NCI-H2107 treated with DMSO at 0.1 percent for 48 hours (cell line): Measurements from ENCODE around the gene CUL9.
"Not testable (repeated sequence)": the region's sequence is repeated elsewhere in the genome, so short reads cannot be mapped to it uniquely, and the experiment has no call there.

Experiments used
- DNase-seq: peaks from one replicate; lab custom pipeline; 2025; ENCODE audit not compliant: unreplicated experiment; lab: John Stamatoyannopoulos, UW

Gene CUL9

DNA sequence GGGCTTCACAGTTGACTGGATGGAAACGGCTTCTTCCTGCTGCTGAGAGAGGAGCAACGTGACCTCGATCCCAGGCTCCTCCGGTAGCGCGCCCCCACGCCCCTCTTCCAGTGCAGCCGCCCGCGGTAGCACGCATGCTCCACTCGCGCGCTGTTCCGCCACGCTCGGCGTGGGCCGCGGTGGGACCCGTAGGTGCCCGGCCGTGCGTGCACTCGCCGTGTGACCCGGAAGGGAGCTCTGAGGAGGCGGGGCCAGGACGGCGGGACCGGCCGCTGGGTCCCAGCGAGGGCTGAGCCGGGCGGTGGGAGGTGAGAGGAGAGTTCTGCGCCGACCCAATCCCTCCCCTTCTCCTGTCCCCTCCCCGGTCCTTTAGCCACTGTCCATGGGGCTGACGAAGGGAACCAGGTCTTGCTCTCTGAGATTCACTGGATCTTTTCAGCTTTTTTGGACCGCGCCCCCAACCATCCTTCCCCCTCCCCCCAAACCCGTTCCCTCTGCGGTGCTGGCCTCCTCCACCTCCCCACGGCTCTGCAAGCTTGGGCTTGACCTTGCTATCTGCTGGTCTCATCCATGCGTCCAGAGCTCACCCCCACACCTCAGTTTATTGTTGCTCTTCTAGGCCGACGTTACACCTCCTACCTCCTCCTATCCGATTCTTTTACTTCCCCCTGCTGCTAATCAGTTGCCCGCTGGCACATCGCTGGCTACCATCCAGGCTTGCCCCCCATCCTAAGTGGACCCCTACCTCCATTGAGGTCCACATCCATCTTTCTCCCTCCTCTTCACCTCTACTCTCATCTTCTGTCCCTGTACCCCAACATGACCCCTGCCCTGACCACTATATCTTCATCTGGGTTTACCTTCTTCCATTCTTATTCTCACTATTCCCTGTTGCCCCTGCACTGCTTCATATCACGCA, at the start of gene CUL9:
CUL9 (plus strand) TSS at position 255 of the 919 bp plus-strand sequence. CDS start 2,115 bp downstream, outside the sequence.
- DNase-seq: no peak

DNA sequence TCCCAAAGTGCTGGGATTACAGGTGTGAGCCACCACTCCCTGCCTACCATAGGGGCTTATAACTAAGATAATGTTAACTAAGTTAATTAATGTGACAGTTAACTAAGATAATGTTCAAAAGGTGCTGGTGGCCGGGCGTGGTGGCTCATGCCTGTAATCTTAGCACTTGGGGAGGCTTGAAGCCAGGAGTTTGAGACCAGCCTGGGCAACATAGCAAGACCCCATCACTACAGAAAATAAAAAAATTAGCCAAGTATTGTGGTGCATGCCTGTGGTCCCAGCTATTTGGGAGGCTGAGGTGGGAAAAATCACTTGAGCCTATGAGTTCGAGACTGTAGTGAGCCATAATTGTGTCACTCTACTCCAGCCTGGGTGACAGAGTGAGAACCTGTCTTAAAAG, 43.7 kb upstream of the CUL9 start:
- DNase-seq: no peak

DNA sequence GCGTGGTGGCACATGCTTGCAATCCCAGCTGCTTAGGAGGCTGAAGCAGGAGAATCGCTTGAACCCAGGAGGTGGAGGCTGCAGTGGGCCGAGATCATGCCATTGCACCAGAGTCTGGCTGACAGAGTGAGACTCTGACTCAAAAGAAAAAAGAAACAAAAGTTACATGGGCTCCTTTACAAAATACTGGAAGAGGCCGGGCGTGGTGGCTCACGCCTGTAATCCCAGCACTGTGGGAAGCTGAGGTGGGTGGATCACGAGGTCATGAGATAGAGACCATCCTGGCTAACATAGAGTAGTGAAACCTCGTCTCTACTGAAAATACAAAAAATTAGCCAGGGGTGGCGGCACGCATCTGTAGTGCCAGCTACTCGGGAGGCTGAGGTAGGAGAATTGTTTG, 42.0 kb upstream of the CUL9 start:
- not testable (repeated sequence) for DNase-seq

DNA sequence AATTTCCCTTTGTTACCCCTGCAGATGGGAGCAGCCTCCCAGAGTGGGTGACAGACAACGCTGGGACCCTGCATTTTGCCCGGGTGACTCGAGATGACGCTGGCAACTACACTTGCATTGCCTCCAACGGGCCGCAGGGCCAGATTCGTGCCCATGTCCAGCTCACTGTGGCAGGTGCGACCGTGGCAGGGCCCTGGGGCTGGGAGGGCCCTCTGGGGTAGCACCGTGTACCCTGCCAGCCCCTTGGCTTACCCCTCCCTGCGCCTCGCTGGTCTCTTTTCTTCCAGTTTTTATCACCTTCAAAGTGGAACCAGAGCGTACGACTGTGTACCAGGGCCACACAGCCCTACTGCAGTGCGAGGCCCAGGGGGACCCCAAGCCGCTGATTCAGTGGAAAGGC, 40.4 kb upstream of the CUL9 start:
- no peak for DNase-seq

DNA sequence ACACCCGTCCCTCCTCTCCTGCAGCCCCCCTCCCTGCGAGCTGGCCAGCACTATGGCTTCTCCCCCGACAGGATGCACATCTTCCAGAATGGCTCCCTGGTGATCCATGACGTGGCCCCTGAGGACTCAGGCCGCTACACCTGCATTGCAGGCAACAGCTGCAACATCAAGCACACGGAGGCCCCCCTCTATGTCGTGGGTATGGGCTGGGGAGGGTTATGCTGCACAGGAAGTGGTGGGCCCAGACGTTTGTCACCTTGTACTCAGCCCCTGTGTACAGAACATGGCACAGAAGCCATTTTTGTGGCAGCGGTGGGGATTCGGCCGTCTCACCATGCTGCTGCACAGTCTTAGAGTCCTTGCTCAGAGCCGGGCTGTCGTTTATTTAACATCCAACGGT, 39.9 kb upstream of the CUL9 start:
- DNase-seq: no peak

DNA sequence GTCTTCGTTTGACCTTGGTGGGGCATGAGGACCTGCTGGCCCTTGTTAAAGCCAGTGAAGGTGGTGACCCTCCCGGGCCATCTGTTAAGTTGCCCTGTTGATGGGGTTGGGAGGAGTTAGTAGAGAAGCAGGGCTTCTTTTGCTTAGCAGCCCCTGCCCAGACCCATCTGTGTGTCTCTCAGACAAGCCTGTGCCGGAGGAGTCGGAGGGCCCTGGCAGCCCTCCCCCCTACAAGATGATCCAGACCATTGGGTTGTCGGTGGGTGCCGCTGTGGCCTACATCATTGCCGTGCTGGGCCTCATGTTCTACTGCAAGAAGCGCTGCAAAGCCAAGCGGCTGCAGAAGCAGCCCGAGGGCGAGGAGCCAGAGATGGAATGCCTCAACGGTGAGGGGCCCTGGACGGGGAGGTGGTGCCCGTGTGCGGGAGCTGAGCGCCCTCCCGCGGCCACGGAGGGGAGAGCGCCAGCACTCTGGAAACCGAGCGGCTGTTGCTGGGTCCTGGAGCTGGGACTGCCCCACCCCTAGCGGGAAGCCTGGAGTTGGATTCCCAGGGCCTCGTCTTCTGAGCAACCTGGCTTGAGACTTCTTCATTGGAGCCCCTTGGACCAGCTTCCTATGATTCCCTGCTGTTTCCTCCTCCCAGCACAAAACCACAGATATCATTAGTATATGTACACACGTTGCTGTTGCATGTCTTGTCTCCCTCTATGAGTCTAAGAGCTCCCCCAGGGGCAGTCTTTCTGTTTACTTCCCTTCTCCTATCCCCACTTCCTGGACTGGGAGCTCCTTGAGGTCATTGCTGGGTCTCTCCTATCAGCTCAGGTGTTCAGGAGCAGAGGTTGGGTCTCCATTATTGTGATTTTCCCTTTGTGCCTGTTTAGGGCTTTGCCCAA, 38.5 kb upstream of the CUL9 start:
- peak; percentile 31 for DNase-seq

DNA sequence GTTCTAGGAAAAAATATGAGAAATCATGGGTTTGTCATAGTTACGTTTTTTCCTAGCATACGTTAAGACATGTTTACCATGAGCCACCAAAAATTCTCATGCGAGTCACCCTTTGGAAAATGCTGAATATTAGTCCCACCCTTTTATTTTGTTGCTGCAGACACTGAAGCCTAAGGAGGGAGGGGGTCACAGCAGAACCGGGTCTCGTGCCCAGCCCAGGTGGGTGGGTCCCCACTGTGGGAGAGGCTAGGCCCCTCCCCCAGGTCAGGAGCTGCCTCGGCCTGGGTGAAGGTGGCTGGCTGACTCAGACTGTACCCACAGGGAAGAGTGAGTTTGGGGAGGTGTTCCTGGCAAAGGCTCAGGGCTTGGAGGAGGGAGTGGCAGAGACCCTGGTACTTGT, 37.1 kb upstream of the CUL9 start:
- DNase-seq: no peak

DNA sequence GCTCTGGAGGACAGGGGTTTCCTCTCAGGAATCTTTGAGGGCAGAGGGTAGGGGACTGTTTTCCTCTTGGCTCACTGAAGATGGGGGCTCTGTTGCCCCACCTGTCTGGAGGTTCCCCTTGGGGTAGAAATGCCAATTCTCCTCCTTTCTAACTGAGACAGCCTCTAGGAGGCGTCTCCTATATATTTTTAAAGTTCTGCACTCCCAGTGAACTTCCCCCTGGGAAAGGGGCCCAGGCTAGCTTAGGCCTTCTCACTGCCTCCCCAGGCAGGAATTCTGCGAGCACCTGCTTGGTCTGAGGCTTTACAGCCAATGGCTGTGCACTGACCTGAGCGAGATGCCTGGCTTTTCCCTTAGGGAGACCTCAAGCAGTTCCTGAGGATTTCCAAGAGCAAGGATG, 35.7 kb upstream of the CUL9 start:
- DNase-seq: no peak

DNA sequence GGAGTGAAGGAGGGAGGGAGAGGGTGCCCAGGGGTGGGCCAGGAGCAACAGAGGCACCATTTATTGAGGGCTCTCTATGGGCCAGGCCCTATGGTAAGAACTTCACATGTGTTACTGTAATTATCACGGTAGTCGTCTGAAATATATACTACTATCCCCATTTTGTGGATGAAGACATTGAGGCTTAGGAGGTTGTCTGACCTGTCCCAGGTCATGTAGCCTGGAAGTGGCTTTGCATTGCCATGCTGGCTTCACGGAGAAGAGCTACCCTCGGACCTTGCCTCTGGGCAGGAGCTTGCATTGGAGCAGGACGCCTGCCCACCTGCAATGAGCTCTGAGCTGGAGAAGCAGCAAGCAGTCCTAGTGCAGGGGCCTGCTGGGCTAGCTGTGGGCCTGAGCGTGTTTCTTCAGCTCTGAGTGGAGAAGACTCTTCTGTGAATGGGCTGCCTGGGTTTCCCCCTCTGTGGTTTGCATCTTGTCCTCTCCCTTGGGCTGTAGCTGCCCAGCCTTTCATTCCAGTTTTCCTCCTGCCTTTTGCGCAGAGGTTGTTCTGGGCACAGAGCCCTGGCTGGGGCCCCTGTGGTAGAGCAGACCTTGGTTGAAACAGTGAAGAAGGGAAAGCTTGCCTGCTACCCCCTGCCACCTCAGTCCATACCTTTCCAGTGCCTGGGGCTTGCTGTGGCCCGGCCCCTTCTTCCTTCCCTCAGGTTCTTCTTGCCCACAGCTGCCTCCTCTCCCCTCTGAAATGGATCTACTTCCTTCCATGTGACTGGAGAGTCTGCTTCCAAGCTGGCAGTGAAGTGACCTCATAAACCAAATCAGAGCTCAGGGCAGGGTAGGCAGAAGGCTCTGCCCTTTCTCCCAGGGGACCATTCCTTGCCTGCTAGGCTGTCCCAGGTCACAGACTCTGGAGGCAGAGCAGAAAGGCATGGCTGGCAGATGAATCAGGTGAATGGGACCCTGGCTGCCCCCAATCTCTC, 35.0 kb upstream of the CUL9 start:
- no peak for DNase-seq

DNA sequence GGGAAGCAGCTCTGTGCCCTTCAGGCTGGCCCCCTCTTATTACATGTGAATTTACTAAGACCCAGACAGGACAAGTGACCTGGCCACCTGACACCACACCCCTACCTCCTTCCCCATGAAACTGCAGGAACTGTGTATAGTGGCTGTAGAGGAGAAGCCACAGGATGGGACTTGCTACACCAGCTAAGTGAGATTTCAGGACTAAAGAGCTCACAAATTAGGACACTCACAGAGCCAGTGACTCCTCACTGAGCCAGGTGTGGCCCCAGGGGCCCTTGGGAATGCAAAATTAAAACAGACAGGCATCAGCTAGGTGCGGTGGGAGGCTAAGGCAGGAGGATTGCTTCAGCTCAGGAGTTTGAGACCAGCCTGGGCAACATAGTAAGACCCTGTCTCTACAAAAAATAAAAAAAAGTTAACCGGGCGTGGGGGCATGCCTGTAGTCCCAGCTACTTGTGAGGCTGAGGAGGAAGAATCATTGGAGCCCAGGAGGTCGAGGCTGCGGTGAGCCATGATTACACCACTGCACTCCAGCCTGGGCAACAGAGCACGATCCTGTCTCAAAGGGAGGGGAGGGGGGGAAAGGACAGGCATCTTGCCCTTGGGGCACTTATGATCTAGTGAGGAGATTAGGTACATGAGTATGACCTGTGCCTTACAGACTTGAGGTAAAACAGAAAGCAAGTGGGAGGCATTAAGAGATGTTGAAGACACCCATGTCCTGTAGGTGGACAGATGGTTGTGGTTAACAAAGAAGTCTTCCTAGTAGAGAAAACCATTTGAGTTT, 34.1 kb upstream of the CUL9 start:
- DNase-seq: no peak

DNA sequence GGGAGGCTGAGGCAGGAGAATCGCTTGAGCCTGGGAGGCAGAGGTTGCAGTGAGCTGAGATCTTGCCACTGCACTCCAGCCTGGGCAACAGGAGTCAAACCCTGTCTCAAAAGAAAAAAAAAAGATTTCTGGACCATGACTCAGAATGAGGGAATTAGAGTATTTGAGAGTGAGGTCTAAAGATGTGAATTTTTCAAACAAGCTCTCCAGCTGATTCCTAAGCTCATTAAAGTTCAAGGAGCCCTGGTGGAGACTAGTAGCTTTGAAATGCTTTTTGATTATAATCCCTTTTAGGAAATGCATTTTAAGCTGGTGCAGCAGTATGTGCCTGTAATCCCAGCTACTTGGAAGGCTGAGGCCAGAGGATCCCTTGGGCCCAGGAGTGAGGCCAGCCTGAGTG, 32.7 kb upstream of the CUL9 start:
- DNase-seq: no peak

DNA sequence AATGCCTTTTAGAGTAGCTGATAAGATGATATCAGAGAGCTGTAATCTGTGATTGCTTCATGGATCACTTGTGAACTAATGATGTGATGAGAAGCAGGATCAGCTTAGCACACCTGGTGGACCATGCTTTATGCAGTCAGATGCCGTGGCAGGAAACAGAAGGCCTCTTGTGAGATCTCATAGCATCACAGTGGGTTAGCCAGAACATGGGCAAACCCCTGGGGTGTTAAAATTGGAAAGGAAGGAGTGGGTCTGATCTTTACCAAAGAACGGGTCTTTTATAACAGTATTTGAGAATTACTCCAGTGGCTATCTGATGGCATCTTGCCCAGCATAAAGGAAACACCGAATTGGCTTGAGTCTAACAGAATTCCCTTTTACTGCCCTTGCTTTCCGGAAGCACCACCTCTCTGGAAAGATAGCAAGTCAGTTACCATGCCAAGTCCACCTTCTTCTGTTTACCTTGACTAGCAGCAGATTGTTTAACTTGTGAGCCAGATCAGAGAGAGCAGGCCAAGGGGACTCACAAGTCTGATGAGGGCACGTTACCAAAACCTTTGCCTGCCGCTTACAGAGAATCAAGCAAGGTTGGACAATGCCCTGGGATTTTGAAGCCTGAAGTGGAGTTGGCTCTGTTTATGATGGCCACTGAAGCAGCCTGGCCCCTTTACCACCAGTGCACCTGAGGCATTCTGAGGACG, 31.8 kb upstream of the CUL9 start:
- DNase-seq: no peak

DNA sequence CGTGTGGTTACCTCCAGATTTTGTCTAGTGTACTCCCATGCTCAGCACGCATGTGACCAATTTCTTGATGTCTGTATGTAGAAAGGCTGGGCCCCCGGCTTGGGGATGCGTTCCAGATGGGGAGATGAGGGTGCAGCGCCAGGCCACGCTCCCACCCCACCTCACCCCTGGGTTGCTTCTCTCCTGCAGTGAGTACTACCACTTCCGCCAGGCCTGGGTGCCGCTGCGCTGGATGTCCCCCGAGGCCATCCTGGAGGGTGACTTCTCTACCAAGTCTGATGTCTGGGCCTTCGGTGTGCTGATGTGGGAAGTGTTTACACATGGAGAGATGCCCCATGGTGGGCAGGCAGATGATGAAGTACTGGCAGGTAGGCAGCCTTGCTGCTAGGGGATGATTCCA, 22.4 kb upstream of the CUL9 start:
- DNase-seq: no peak

DNA sequence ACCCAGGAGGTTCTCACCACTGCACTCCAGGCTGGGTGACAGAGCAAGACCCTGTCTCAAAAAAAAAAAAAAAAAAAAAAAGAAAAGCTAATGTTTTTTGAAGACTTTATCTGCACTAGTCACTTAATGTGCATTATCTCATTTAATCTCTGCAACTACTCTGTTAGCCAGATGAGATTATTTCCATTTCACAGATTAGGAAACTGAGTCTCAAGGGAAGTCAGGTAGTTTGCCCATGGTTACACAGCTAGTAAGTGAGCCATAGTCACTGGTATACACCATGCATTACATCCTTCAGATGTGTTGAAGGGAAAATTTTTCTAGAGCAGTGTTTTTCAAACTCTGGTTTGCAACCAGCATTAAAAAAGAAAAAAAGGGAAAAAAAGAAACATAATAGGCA, 18.1 kb upstream of the CUL9 start:
- DNase-seq: no peak

DNA sequence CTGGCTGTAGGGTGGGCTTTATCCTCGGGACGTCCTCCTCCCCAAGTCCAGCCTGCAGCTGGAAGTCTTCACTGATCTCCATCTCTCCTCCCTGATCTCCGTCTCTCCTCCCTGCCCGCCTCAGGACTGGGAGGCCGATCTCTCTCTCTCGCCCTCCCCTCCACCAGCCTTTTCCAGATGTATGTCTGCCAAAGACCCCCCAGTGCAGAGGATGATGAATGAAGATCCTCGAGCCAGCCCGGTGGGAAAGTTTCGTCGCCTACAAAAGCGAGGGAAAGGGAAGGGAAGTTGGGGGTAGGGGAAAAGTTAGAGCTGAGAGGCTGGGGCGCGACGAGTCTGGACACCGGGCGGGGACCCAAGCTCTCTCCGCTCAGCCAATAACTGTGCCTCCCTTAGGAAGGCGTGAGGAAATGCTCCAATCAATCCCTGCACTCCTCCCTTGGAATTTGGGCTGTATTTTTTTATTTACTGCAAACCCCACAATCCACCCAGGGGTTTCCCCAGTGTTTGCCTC, 11.5 kb upstream of the CUL9 start:
- DNase-seq: no peak

DNA sequence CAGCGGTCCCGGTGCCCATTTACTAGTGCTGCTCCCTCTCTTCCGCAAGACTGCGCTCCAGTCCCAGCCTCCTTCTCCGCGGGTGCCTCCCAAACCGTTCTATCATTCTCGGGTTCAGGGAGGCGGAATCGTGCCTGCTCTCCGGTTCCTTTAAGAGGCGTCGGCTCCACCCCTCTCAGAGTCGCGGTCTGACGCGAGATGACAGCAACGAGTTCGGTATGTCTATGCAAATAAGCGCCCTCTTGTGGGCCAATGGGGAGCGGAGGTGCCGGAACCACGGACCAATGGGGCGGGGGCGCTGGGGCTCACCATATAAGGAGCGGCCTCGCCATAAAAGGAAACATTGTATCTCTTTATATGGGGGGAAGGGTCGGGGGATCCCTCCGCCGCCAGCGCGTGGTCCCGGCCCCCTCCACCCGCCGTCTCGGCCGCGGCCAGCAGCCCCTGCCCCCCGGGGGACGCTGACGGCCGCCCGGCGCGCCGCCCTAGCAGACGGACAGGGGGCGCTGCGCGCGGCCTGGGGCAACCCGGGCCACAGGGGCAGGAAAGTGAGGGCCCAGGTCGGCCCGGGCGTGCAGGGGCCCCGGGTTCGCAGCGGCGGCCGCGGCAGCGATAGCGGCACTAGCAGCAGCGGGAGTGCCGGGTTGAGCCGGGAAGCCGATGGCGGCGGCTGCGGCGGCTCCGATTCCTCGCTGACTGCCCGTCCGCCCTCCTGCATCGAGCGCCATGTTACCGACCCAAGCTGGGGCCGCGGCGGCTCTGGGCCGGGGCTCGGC, 10.9 kb upstream of the CUL9 start, which contains the start of gene SRF:
SRF (plus strand) TSS at position 339 of the 776 bp plus-strand sequence; CDS start at position 727, 388 bp downstream.
- peak; percentile 91 for DNase-seq

DNA sequence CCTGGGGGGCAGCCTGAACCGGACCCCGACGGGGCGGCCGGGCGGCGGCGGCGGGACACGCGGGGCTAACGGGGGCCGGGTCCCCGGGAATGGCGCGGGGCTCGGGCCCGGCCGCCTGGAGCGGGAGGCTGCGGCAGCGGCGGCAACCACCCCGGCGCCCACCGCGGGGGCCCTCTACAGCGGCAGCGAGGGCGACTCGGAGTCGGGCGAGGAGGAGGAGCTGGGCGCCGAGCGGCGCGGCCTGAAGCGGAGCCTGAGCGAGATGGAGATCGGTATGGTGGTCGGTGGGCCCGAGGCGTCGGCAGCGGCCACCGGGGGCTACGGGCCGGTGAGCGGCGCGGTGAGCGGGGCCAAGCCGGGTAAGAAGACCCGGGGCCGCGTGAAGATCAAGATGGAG, 10.3 kb upstream of the CUL9 start:
- no peak for DNase-seq
